Measurements from ENCODE around the gene C4orf36.
A peak's percentile ranks its signal among the peaks of the same experiment; 100 is the strongest.

Gene C4orf36, protein sequence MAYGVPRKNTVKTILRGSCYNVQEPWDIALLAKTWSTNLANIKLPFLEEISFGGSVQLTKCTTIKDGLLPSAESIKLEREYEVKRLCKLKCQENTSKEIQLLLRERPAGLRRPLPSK

DNA sequence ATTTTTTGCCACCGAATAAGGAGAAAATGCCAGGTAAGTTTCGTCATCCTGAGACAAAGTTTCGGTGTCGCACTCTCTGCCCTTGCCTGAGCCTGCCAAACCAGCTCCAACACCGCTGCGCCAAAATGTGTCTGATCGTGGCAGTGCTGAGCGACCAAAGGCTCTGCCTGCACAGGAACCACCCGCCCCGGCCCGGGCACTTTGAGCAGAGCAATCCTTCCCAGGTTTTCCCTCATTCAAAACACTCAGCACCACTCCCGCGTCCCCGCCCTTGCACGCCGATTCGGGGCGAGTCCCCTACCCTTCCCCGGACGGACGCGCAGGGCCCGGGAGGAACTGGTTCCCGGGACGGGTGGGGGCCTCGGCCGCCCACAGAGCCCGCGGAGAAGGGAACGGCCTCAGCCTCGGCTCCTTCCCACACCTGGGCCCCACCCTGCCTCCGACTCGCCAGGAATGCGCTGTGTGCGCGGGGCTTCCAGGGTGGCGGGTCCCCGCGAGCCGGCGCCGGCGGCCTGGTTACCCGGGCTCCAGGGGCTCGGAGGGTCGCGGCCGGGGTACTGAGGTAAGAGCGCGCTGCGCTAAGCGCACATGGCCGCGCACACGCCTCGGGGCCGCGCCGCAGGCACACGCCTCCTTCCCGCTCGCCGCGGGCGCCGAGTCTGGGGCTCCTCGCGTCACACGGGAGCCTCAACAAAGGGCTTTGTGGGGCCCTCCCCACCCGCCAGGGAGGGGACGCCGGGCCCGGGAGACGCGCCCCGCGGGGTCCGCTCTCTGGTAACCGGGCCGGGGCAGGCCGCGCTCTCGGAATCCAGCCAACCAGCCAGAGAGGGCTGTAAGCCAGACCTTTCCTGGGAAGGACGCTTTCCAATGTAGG, at the start of gene C4orf36:
Gene C4orf36 (minus strand): TSS at position 661 of the 874 bp plus-strand sequence. CDS start 902 bp downstream, outside the sequence.
- DNase-seq: peak; percentile 70

DNA sequence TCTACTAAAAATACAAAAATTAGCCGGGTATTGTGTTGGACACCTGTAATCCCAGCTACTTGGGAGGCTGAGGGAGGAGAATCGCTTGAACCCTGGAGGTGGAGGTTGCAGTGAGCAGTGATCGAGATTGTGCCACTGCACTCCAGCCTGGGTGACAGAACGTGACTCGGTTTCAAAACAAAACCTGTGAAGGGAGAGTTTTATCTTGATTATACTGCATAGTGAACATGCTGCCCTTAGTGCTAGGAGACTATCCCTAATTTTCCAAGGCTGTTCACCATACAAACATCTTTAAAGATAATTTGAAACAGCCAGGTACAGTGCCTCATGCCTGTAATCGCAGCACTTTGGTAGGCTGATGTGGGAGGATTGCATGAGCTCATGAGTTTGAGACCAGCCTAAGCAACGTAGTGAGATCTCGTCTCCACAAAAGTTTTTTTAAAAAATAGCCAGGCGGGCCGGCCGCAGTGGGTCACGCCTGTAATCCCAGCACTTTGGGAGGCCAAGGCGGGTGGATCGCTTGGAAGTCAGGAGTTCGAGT, 48.8 kb upstream of the C4orf36 start:
- no peak for DNase-seq

DNA sequence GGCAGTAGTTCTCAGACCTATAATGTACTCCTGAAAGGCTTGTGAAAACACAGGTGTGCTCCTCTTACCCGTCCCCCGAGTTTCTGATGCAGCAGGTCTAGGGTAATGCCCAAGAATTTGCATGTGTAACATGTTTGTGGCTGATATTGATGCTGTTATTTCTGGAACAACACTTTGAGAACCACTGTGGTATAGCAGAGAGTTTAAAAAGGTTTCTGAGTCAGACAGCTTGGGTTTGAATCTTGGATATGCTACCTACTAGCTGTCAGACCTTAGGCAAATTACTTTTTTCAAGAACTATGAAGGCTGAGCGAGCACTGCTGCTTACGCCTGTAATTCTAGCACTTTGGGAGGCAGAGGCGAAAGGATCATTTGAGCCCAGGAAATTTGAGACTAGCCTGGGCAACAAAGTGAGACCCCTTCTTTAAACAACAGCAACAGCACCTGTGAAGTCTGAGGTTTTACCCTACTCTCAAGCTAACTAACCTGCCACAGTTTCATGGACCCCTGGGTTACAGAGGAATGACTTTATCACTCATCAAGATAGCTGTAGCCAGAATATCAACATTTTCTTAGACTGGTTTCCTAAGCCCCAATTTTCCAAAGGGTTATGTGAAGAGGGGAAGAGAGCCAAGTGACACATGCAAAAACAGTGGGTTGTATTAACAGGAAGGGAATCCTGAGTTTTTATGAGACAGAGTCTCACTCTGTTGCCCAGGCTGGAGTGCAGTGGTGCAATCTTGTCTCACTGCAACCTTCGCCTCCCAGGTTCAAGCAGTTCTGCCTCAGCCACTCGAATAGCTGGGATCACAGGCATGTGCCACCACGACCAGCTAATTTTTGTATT, 47.7 kb upstream of the C4orf36 start:
- peak; percentile 82 for DNase-seq

DNA sequence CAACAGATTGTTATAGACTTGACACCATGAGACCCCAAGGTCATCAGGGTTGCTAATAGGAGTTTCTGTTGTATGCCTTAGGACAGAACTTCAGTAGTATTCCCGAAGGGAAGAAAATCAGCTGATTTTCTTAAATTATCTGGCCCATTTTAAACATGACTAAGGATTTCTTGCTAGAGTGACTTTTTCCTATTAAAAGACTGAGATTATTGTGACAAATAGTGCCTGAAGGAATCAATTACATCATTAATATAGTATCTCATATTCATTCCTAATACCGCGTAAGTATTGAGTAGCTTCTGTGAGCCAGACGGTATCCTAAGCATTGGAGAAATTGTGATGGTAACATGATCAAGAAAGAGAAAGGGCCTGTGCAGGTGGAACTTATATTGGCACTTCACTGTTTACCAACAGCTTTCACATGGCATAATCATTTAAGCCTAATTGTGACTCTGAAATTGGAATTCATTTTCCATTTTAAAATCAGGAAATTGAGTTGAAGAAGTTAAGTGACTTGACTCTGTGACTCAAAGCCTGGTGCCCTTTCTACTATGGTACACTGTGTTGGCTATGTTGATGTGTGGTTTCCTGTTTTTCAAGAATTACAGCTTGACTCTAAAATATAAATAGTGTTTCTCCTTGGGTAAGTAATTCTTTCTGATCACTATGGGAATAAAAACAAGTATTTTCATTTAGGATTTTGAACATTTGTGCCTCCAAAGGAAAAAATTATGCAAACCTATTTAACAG, 46.7 kb upstream of the C4orf36 start:
- no peak for DNase-seq

DNA sequence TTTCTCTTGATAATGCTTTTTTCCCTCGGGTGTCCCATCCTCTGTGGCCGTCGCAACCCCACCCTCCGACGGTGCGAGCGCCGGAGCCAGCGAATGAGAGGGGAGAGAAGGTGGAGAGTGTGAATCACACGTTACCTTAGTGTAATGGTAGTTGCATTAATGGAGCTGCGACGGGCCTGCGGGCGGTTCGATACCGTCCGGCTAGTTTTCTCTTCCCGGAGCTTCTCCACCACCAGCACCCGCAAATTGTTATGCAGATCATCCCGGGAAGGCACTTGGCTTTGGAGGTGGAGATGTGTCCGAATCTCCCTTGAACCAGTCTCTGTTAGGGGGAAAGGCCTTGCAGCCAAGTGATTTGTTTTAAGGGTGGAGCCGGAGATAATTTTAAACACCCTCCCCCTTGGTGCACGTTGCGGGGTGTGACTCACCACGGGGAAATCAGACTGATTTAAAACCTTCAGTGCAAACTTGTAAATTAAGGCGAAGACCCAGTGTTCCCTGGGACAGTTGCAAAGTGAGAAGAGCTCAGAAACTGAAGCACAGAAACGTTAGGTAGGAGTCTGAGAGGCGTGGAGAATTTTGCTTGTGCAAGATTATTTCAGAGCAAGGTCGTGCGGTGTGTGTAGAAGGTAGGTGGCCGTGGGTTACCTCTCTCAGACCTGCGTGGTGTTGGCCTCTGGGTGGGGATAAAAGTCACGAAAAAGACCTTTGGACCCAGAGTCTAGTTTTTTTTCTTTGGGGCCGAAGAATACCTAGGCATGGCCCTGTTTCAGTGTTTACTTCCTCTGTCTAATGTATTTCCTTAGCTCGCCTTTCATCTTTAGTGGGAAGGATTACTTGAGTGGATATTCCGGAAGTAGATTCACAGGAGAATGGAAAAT, 43.9 kb upstream of the C4orf36 start:
- DNase-seq: peak; percentile 76

DNA sequence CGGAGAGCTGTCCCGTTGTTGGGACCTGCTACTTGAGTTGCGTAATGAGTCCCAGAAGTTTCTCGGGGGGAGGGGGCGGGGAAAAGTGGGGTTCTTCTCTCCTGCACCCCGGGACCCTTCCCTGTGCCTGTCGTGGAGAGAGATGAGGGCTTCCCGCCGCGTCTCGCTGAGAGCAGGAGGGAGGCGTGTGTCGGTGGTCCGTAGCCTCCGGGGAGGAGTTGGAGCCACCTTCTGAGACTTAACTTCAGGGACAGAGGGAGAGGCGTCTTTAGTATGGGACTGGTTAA, 43.3 kb upstream of the C4orf36 start:
- no peak for DNase-seq

DNA sequence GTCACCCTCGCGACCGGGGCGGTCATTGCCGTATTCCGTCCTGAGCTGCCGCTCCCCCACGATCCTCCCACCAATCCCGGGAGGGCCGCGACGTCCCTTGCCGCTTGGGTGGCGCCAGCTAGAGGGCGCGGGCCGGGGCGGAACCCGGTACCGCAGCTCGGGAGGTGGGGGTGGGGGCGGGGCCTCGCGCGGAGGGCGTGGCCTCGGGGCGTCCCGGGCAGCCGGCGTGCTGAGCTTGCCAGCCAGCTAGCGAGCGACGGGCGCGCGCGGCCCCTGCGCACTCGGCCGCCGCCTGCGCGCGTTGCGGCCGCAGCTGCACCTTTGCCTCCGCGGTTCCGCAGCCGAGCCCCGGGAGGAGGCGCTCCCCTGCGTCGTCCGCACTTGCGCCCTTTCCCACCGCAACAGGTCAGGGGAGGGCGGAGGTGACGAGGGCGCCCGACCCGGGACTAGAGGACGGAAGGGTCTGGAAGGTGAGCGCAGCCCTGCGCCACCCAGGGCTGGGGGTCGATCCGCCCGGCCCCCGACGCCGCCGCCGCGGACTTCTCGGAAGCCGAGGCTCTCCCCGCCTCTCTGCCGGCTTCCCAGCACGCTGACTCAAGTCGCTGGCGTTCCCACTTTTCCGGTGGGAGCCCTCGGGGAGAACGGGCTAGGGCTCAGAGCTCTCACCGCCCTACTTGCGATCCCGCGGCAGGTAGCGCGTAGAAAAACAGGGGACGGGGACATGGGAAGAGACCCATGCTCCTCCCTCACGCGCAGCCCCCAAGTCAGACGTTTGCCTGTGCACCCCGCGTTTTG, 42.7 kb upstream of the C4orf36 start, which contains the start of gene AFF1:
Gene AFF1 (plus strand): TSS at position 241 of the 795 bp plus-strand sequence. CDS start 13,523 bp downstream, outside the sequence.
- DNase-seq: peak; percentile 90

DNA sequence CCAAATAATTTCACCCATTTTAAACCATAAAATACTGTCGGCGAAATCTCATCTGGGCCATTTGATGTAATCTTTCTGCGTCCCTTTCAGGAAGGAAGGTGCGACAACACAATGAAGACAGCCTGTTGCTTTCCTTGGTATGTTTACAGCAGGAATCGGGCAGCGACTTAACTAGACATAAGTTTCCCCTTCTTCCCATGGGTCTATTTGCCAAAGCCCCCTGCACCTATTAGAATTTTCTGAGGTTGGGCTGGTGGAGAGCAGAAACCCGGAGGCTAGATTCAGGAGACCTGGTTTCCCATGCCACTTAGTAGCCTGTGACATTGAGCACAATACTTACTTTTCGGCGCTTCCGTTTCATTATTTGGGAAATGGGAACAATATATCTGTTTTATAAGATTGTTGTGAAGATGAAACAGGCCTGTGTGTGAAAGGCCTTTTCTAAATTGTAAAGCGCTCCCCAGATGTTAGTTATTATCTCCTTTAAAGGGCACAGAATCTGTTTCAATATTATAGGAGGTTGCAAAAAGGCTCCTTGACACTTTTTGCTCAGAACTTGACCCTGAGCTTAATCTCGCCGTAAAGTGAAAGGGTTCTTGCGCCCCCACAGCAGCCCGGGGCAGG, 42.0 kb upstream of the C4orf36 start:
- DNase-seq: no peak

DNA sequence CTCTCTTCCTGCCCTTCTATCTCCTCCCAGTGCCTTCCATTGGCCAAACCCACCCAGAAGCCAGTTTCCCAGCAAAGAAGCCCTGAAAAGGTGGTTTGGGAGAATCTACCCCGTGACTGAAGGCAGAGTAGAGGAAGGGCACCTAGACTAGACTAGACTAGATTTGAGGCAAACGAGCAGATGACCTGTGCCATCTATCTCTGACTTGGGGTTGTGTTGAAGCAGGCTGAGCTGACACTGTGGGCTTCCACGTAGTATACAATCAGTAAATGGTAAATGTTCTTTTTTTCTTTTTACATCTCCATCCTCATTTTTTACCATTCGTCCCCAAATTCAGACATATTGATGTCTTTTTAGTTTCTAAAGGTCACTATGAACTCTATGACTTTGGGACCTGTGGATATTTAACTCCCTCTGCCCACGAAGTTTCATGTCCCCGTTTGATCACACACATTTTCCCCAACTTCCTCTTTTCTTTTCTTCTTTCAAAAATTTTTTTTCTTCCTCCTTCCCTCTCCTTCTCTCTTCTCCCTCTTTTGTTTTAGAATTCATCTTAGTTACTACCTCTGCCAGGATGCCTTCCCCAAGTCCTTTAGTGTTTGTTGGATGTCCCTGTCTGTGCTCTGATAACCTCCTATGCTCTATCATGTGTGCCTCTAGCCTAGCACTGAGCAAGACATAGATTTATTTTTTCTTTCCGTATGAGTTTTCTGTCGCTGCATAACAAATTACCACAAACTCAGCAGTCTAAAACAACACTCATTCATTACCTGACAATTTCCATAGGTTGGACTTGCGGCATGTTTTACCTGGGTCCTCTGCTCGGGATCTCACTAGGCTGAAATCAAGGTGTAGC, 36.4 kb upstream of the C4orf36 start:
- no peak for DNase-seq

DNA sequence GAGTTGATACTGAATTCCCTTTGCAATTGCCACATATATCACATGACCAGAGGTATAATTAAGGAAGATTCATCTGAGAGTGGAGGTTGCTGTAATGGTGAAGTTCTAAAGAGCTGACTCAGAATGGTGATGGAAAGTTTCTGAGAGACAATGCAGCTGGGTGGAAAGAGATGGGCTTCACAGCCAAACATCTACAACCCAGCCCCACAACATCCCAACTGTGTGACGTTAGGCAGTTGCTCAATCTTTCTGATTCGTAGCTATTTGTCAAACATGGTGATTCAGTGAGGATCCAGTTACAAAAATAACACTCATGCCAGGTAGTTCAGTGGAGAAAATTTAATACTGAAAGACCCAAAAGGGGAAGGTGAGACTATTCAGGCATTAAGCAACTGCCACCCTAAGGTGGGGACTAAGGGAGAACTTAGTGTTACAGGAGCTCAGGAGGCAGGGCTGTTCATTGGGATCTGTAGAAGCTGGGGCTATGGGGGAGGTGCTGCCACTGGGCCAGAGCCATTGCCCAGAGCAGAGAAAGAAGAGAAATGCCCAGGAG, 35.7 kb upstream of the C4orf36 start:
- no peak for DNase-seq

DNA sequence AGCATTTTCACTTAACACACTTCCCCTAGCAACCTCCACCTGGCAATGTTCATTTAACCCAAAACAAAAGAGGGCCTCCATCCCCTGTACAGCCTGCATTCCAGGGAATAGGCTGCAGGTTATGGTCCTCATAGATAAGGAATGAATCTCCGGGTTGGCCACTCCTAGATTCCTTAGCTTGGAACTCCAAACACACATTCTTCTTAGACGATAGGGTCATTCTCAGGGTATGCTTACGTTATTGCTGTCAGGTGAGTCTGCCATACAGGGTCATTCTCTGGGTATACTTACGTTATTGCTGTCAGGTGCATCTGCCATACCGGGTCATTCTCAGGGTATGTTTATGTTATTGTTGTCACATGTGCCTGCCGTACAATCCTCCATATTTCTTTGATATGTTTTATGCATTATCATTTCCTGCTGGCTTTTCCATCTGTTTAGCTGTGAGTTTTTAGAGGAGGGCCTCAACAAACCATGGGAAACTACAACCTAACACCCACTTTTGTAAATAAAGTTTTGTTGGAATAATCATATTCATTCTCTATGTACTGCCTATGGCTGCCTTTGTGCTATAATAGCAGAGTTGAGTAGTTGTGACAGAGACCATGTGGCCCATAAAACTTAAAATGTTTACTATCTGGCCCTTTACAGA, 34.3 kb upstream of the C4orf36 start:
- no peak for DNase-seq

DNA sequence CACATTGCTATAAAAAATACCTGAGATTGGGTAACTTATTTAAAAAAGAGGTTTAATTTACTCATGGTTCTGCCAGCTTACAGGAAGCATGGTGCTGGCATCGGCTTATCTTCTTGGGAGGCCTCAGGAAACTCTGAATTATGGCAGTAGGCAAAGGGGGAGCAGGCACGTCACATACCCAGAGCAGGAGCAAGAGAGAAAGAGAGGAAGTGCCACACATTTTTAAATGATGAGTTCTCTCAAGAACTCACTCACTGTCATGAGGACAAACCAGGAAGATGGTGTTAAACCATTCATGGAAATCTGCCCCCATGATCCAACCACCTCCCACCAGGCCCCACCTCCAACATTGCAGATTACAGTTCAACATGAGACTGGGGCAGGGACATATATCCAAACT, 32.6 kb upstream of the C4orf36 start:
- DNase-seq: no peak

DNA sequence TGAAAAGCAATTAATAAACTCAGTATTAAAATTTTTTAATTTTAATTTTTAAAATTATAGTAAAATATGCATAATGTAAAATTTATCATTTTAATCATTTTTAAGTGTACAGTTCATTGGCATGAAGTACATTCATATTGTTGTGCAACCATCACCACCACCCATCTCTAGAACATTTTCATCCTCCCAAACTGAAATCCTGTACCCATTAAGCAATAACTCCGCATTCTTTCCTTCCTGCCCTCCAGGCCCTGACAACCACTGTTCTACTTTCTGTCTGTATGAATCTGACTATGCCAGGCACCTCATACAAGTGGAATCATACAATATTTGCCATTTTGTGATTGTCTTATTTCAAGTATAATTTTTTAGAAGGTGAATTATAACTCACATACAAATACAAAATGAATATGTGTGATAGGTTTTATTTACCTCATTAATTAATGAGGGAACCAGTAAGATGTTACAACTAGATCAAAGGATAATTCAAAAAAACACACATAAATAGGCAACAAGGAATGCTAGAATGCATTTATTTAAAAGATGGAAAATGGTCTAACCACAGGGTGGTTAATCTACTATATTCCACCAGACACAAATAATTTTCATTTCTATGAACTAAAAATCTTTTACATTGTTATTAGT, 29.5 kb upstream of the C4orf36 start:
- no peak for DNase-seq

DNA sequence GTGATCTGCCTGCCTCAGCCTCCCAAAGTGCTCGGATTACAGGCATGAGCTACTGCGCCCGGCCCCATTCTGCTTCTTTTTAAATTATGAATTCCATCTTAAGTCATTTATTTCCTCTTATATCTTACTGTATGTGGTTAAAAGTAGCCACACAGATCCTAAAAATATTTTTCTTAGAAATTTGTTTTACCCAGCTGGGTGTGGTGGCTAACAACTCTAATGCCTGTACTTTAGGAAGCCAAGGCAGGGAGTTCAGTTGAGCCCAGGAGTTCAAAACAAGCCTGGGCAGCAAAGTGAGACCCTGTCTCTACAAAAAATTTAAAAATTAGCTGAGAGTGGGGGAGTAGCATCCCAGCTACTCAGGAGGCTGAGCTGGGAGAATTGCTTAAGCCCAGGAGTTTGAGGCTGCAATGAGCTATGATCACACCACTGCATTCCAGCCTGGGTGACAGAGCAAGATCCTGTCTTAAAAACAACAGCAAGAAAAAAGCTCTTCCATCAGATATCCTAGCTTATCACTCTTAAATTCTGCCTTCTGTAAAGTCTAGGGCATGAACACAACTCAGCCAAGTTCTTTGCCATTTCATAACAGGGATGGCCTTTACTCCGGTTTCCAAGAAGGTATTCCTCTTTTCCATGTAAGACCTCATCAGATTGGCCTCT, 27.5 kb upstream of the C4orf36 start:
- no peak for DNase-seq

DNA sequence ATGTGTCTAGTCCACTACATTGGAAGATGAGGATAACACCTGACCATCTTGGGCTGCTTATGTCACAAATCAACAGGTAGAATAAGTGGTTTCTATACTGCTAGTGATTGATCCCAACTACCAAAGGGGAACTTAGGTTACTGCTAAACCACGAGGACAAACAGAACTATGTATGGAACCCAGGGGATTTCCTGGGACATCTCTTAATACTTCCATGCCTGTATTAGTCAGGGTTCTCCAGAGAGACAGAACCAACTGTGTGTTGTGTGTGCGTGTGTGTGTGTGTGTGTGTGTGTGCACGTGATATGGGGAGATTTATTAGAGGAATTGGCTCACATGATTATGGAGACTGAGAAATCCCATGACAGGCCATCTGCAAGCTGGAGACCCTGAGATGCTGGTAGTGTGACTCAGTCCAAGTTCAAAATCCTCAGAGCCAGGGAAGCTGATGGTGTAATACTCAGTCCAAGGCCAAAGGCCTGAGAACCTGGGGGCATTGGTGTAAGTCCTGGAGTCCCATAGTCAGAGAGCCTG, 26.4 kb upstream of the C4orf36 start:
- DNase-seq: no peak

DNA sequence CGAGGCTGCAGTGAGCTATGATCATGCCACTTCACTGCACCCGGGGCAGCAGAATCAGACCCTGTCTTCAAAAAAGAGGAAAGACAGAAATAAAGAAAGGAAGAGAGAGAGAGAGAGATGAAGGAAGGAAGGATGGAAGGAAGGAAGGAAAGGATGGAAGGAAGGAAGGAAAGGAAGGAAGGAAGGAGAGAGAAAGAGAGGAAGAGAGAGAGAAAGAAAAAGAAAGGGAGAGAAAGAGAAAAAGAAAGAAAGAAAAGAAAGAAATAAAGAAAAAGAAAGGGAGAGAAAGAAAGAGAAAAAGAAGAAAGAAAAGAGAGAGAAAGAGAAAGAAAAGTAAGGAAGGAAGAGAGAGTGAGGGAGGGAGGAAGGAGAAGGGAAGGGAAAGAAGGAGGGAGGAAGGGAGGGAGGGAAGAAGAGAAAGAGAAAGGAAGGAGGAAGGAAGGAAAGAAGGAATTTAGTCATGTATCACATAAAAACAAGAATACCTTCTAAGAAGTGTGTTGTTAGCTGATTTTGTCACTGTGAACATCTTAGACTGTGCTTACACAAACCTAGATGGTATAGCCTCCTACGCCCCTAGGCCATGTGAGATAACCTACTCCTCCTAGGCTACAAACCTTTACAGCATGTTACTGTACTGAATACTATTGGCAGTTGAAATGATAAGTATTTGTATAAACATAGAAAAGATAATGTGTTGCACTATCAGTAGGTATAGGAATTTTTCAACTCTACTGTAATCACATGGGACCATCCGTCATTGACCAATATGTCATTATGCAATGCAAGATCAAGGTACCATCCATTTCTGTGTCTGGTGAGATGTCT, 25.2 kb upstream of the C4orf36 start:
- no peak for DNase-seq
